Osteocyte (in vitro differentiated cells): ENCODE results near the gene ONECUT3. TPM values are rescaled to one million over a fixed set of nuclear protein-coding genes. Genes with fewer than 3 reads are reported as not detected.

Source experiments
- DNase-seq: peaks from one replicate; pipeline ENCODE4 v3.0.0; 2021; ENCODE audit warnings: mixed read lengths; ENCODE audit not compliant: unreplicated experiment; ENCODE audit errors: extremely low spot score
- H3K27ac Mint-ChIP-seq: one replicate; pipeline ENCODE4 v1.8.0; 2021; ENCODE audit warnings: mild to moderate bottlenecking, mixed read lengths; ENCODE audit not compliant: unreplicated experiment
- H3K27me3 Mint-ChIP-seq: one replicate; pipeline ENCODE4 v1.8.0; 2021; ENCODE audit warnings: mixed read lengths; ENCODE audit not compliant: unreplicated experiment
- H3K36me3 Mint-ChIP-seq: one replicate; pipeline ENCODE4 v1.8.0; 2021; ENCODE audit warnings: mixed read lengths; ENCODE audit not compliant: unreplicated experiment
- H3K4me1 Mint-ChIP-seq: one replicate; pipeline ENCODE4 v1.8.0; 2021; ENCODE audit warnings: mixed read lengths; ENCODE audit not compliant: unreplicated experiment
- H3K4me3 Mint-ChIP-seq: one replicate; pipeline ENCODE4 v1.8.0; 2021; ENCODE audit warnings: mild to moderate bottlenecking, moderate library complexity, mixed read lengths; ENCODE audit not compliant: unreplicated experiment
- H3K9me3 Mint-ChIP-seq: one replicate; pipeline ENCODE4 v1.8.0; 2021; ENCODE audit warnings: mixed read lengths; ENCODE audit not compliant: unreplicated experiment
- CTCF ChIP-seq: fragments of 200-600 bp; sonication (generic); IDR thresholded peaks from 2 replicates; pipeline ENCODE4 v1.5.0; 2021; ENCODE audit warnings: antibody characterized with exemption, mild to moderate bottlenecking, moderate library complexity
- total RNA-seq: library from RNA; stranded (reverse); gene quantifications from 2 replicates; pipeline ENCODE4 v1.2.1, GENCODE V29; 2021

The ONECUT3 gene
- total RNA-seq, 1 donor from 2014 or later = not detected

- Mint-ChIP-seq H3K36me3 (no peaks in the 10 kb centered on the region), H3K4me1 (peaks cover 6% of the 10 kb centered on the region), H3K27me3 (peaks cover 50% of the 10 kb centered on the region), H3K27ac (no peak overlapping the region), H3K4me3 (no peak overlapping the region), H3K9me3 (no peaks in the 10 kb centered on the region)
- no peak for DNase-seq
- no peak for TF ChIP-seq CTCF
These were observed 27.1 kb downstream of the ONECUT3 start for GRCh38 chr19:1780272-1780958.

- Mint-ChIP-seq H3K4me1 (peaks cover 3% of the 10 kb centered on the region), H3K9me3 (no peaks in the 10 kb centered on the region), H3K36me3 (no peaks in the 10 kb centered on the region), H3K4me3 (no peak overlapping the region), H3K27ac (no peak overlapping the region), H3K27me3 (peaks cover 38% of the 10 kb centered on the region)
- no peak for TF ChIP-seq CTCF
- no peak for DNase-seq
These were observed 29.2 kb downstream of the ONECUT3 start for GRCh38 chr19:1782521-1782920.

- Mint-ChIP-seq H3K4me1 (peaks cover 3% of the 10 kb centered on the region), H3K27ac (no peak overlapping the region), H3K4me3 (no peak overlapping the region), H3K36me3 (no peaks in the 10 kb centered on the region), H3K9me3 (no peaks in the 10 kb centered on the region), H3K27me3 (peaks cover 32% of the 10 kb centered on the region)
- DNase-seq = no peak
- no peak for TF ChIP-seq CTCF
These were observed 30.0 kb downstream of the ONECUT3 start for GRCh38 chr19:1783354-1783753.

GRCh38 chr19:1783874-1784273, 30.6 kb downstream of the ONECUT3 start:
- Mint-ChIP-seq H3K9me3 (no peaks in the 10 kb centered on the region), H3K4me3 (no peak overlapping the region), H3K4me1 (peaks cover 3% of the 10 kb centered on the region), H3K27me3 (peaks cover 28% of the 10 kb centered on the region), H3K27ac (no peak overlapping the region), H3K36me3 (no peaks in the 10 kb centered on the region)
- TF ChIP-seq CTCF = no peak
- no peak for DNase-seq

- Mint-ChIP-seq H3K27ac (no peak overlapping the region), H3K27me3 (peaks cover 19% of the 10 kb centered on the region), H3K4me1 (no peaks in the 10 kb centered on the region), H3K9me3 (no peaks in the 10 kb centered on the region), H3K4me3 (no peak overlapping the region), H3K36me3 (no peaks in the 10 kb centered on the region)
- no peak for DNase-seq
- no peak for TF ChIP-seq CTCF
These were observed 32.0 kb downstream of the ONECUT3 start for GRCh38 chr19:1785310-1785709.
